Caco-2 (cell line): ENCODE results near the gene TEKTIP1. TPM values are rescaled to one million over a fixed set of nuclear protein-coding genes. Genes with fewer than 3 reads are reported as not detected.

Experiments used
- BruUV-seq: library from RNA; stranded (reverse); fragments of 400-500 nt; replicated peaks from 2 replicates; lab custom pipeline; 2021; lab: Mats Ljungman, UMichigan
- CTCF ChIA-PET: fragments of 300-600 bp; sonication (Branson Sonifier 250); formaldehyde crosslinking; loops from one replicate; lab custom pipeline; 2022; ENCODE audit warnings: antibody characterized with exemption; lab: Charles Lee
- POLR2A ChIA-PET: fragments of 300-600 bp; sonication (Branson Sonifier 250); formaldehyde crosslinking; loops from one replicate; lab custom pipeline; 2022; ENCODE audit warnings: antibody characterized with exemption; lab: Charles Lee
- DNase-seq, 2 experiments: peaks; one replicate each; pipeline versions ENCODE4 v3.0.0 to v3.0.0-alpha.2; 2020 to 2022
- H3K27me3 ChIP-seq: replicated peaks from 2 replicates; pipeline ENCODE4 v1.6.0; 2011; ENCODE audit warnings: low read length; ENCODE audit not compliant: control insufficient read depth, insufficient read depth
- H3K36me3 ChIP-seq: 2 replicates; pipeline ENCODE4 v1.5.1; 2011; ENCODE audit warnings: low read length; ENCODE audit not compliant: control insufficient read depth, insufficient read depth
- H3K4me1 ChIP-seq: fragments of 250-450 bp; sonication (Bioruptor Pico); 2 replicates; pipeline ENCODE4 v1.5.1; 2020; ENCODE audit warnings: mild to moderate bottlenecking
- H3K4me3 ChIP-seq: 2 replicates; pipeline ENCODE4 v1.5.1; 2011; ENCODE audit warnings: low read depth, mild to moderate bottlenecking, control low read depth, low read length
- H3K9me3 ChIP-seq: fragments of 250-450 bp; sonication (Bioruptor Pico); 2 replicates; pipeline ENCODE4 v1.5.1; 2020; ENCODE audit warnings: mild to moderate bottlenecking, moderate library complexity
- H3K27ac Mint-ChIP-seq: one replicate; pipeline ENCODE4 v1.8.0; 2022; ENCODE audit warnings: mixed read lengths; ENCODE audit not compliant: unreplicated experiment
- H3K27me3 Mint-ChIP-seq: one replicate; pipeline ENCODE4 v1.8.0; 2022; ENCODE audit warnings: mixed read lengths; ENCODE audit not compliant: insufficient read depth, unreplicated experiment
- H3K36me3 Mint-ChIP-seq: one replicate; pipeline ENCODE4 v1.8.0; 2022; ENCODE audit warnings: mild to moderate bottlenecking, mixed read lengths; ENCODE audit not compliant: insufficient read depth, unreplicated experiment
- H3K4me1 Mint-ChIP-seq: one replicate; pipeline ENCODE4 v1.8.0; 2022; ENCODE audit warnings: low read depth, mixed read lengths; ENCODE audit not compliant: unreplicated experiment
- H3K4me3 Mint-ChIP-seq: one replicate; pipeline ENCODE4 v1.8.0; 2022; ENCODE audit warnings: mild to moderate bottlenecking, moderate library complexity, mixed read lengths; ENCODE audit not compliant: unreplicated experiment
- H3K9me3 Mint-ChIP-seq: one replicate; pipeline ENCODE4 v1.8.0; 2022; ENCODE audit warnings: mixed read lengths; ENCODE audit not compliant: unreplicated experiment
- intact Hi-C: fragments of 100-400 bp; cut with micrococcal nuclease; formaldehyde crosslinking; loops from one replicate; pipeline ENCODE4 v1.10.0; 2022; ENCODE audit not compliant: unreplicated experiment
- total RNA-seq: library from RNA; stranded (reverse); gene quantifications from 2 replicates; pipeline ENCODE4 v1.2.3, GENCODE V29; 2022
- TF ChIP-seq, protein P1 (sequence below), 2 experiments: fragments of 200-600 bp in 1 of 2; IDR thresholded peaks; 1 replicate in 1 of 2; 2 replicates in 1 of 2; pipeline versions ENCODE4 v1.5.1 to v1.8.0; 2011 to 2022; ENCODE audit warnings: antibody characterized with exemption in 1 of 2, control low read depth in 1 of 2, inconsistent platforms in 1 of 2, low read depth in 1 of 2, low read length in 1 of 2, mild to moderate bottlenecking in 1 of 2, moderate library complexity in 1 of 2; ENCODE audit not compliant: insufficient read depth in 1 of 2, severe bottlenecking in 1 of 2, unreplicated experiment in 1 of 2

Gene TEKTIP1
- total RNA-seq, 1 experiment from 2014 or later, result 1.5 TPM

DNA sequence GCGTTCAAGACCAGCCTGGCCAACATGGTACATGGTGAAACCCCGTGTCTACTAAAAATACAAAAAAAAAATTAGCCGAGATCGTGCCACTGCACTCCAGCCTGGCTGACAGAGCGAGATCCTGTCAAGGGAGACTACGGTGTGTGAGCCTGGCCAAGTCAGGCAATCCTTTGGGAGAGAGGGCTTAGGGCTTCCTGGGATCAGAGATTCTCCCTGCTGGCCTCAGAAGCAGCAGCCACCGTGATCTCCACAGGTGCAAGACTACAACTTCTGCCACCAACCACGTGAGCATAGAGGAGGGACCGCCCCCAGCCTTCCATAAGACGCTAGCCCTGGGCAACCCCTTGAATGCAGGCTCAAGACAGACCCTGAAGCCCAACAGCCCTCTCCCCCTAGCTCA, 10.8 kb downstream of the TEKTIP1 start:
- POLR2A ChIA-PET, result no interaction called here
- Mint-ChIP-seq H3K36me3 (peaks cover 49% of the 10 kb centered on the region), H3K4me3 (no peak overlapping the region), H3K27ac (no peak overlapping the region), H3K27me3 (no peaks in the 10 kb centered on the region), H3K4me1 (no peaks in the 10 kb centered on the region), H3K9me3 (no peaks in the 10 kb centered on the region)
- Histone ChIP-seq H3K27me3 (no peaks in the 10 kb centered on the region), H3K36me3 (no peaks in the 10 kb centered on the region; the same call in 1 of the 2 replicates), H3K4me3 (no peak overlapping the region), H3K4me1 (no peaks in the 10 kb centered on the region), H3K9me3 (no peaks in the 10 kb centered on the region)
- no peak for DNase-seq
- CTCF ChIA-PET, result no interaction called here
- no TSS peak for BruUV-seq
- intact Hi-C loops, result loop anchor here (10.0 kb wide), 1 partner anchor 75 kb away; the partner anchor contains the start of gene CACTIN
- TF ChIP-seq, protein P1, sequence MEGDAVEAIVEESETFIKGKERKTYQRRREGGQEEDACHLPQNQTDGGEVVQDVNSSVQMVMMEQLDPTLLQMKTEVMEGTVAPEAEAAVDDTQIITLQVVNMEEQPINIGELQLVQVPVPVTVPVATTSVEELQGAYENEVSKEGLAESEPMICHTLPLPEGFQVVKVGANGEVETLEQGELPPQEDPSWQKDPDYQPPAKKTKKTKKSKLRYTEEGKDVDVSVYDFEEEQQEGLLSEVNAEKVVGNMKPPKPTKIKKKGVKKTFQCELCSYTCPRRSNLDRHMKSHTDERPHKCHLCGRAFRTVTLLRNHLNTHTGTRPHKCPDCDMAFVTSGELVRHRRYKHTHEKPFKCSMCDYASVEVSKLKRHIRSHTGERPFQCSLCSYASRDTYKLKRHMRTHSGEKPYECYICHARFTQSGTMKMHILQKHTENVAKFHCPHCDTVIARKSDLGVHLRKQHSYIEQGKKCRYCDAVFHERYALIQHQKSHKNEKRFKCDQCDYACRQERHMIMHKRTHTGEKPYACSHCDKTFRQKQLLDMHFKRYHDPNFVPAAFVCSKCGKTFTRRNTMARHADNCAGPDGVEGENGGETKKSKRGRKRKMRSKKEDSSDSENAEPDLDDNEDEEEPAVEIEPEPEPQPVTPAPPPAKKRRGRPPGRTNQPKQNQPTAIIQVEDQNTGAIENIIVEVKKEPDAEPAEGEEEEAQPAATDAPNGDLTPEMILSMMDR (IDR thresholded peaks at IDR 0.05; ENCODE audit: insufficient read depth in 1 of 2, low read depth in 1 of 2, low read length in 1 of 2, severe bottlenecking in 1 of 2, unreplicated experiment in 1 of 2), result no peak

DNA sequence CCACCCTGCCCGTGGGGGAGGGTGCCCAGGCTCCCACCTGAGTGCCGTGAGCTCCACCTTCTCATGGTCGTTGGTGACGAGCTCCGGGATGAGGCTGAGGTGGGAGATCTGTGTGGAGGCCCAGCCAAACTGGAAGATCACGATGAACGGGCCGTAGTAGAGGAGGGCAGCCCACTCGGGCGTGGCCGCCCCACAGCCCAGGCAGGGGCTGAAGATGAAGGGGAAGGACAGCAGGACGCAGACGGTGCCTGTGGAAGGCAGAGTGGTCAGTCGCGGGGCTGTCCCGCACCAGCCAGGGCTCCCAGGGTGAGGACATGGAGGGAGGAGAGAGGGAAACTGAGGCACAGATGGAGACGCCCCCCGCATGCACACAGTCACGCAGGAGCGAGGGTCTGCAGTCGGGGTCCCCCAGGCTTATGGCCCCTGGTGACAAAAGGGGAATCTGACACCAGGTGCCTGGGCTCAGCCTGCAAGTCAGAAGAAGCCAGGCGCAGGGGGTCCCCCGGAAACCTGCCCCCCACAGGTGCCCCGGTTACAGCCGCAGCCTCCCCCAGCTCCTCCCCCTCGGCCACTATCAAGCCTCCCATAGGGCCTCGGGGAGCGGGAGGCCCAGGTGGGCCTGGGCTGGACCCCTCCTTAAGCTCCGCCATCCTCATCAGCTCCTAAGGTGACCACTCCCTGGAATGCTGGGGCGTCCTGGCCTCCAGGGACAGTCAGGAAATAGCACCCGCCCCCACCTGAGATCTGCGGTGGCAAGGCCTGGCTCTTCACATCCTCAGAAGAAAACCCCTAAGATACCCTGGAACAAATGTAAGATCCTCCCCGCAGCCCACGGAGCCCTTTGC, 12.2 kb downstream of the TEKTIP1 start:
- Mint-ChIP-seq H3K27ac (no peak overlapping the region), H3K4me1 (peaks cover 2% of the 10 kb centered on the region), H3K36me3 (peaks cover 43% of the 10 kb centered on the region), H3K27me3 (no peaks in the 10 kb centered on the region), H3K9me3 (no peaks in the 10 kb centered on the region), H3K4me3 (no peak overlapping the region)
- POLR2A ChIA-PET, result no interaction called here
- Histone ChIP-seq H3K4me3 (no peak overlapping the region), H3K27me3 (no peaks in the 10 kb centered on the region), H3K4me1 (no peaks in the 10 kb centered on the region), H3K36me3 (no peaks in the 10 kb centered on the region), H3K9me3 (no peaks in the 10 kb centered on the region)
- DNase-seq, result no peak
- intact Hi-C loops, result loop anchor here (10.0 kb wide), 1 partner anchor 74 kb away; the partner anchor contains the start of gene CACTIN
- no TSS peak for BruUV-seq
- CTCF ChIA-PET, result no interaction called here
- TF ChIP-seq, protein P1 (IDR thresholded peaks at IDR 0.05; ENCODE audit: insufficient read depth in 1 of 2, low read depth in 1 of 2, low read length in 1 of 2, severe bottlenecking in 1 of 2, unreplicated experiment in 1 of 2), result no peak

GRCh38 chr19:3551792-3552095, 12.8 kb downstream of the TEKTIP1 start:
- Mint-ChIP-seq H3K36me3 (peaks cover 43% of the 10 kb centered on the region), H3K4me1 (peaks cover 8% of the 10 kb centered on the region), H3K27ac (no peak overlapping the region), H3K9me3 (no peaks in the 10 kb centered on the region), H3K4me3 (no peak overlapping the region), H3K27me3 (no peaks in the 10 kb centered on the region)
- Histone ChIP-seq H3K4me1 (no peaks in the 10 kb centered on the region), H3K27me3 (no peaks in the 10 kb centered on the region), H3K36me3 (no peaks in the 10 kb centered on the region), H3K9me3 (no peaks in the 10 kb centered on the region), H3K4me3 (no peak overlapping the region)
- ChIA-PET CTCF (no interaction called here), POLR2A (no interaction called here)
- TF ChIP-seq, protein P1 (IDR thresholded peaks at IDR 0.05; ENCODE audit: insufficient read depth in 1 of 2, low read depth in 1 of 2, low read length in 1 of 2, severe bottlenecking in 1 of 2, unreplicated experiment in 1 of 2), result no peak
- no TSS peak for BruUV-seq
- intact Hi-C loops, result loop anchor here (10.0 kb wide), 1 partner anchor 73 kb away; the partner anchor contains the start of gene CACTIN
- DNase-seq, result no peak
